DND-41 (cell line): Measurements from ENCODE around the gene KAT6B.

Source experiments
- ATAC-seq: fragments of 200-7000 bp; cut with Tn5 transposase; 3 replicates; pipeline ENCODE4 v1.9.1; 2021; ENCODE audit warnings: low read depth; ENCODE audit not compliant: insufficient read depth
- DNase-seq: peaks from one replicate; pipeline ENCODE4 v3.0.0-alpha.2; 2020
- H2AFZ ChIP-seq: 2 replicates; pipeline ENCODE4 v1.6.0; 2012; ENCODE audit warnings: low read depth, low read length
- H3K27ac ChIP-seq: 2 replicates; pipeline ENCODE4 v1.5.1; 2012; ENCODE audit warnings: low read length, inconsistent platforms
- H3K27me3 ChIP-seq: fragments of 200-600 bp; sonication (generic); 2 replicates; pipeline ENCODE4 v1.6.0; 2012; ENCODE audit warnings: low read length, mild to moderate bottlenecking, inconsistent platforms; ENCODE audit not compliant: insufficient read depth, poor library complexity
- H3K36me3 ChIP-seq: 2 replicates; pipeline ENCODE4 v1.5.1; 2012; ENCODE audit warnings: low read length, inconsistent platforms; ENCODE audit not compliant: insufficient read depth
- H3K4me1 ChIP-seq: 2 replicates; pipeline ENCODE4 v1.5.1; 2012; ENCODE audit warnings: mild to moderate bottlenecking, low read length; ENCODE audit not compliant: insufficient read depth
- H3K4me2 ChIP-seq: 2 replicates; pipeline ENCODE4 v1.6.0; 2012; ENCODE audit warnings: mild to moderate bottlenecking, moderate library complexity, low read length, inconsistent platforms; ENCODE audit not compliant: insufficient read depth
- H3K4me3 ChIP-seq, 2 experiments: fragments of 200-600 bp in 1 of 2; shearing (Covaris generic) in 1 of 2; 2 replicates each; pipeline ENCODE4 v1.5.1; 2012 to 2016; ENCODE audit warnings: inconsistent platforms in 2 of 2, low read length in 2 of 2, mild to moderate bottlenecking in 2 of 2, low read depth in 1 of 2, moderate library complexity in 1 of 2
- H3K79me2 ChIP-seq: 2 replicates; pipeline ENCODE4 v1.6.0; 2012; ENCODE audit warnings: low read length, inconsistent platforms; ENCODE audit not compliant: insufficient read depth
- H3K9ac ChIP-seq: 2 replicates; pipeline ENCODE4 v1.6.0; 2012; ENCODE audit warnings: low read depth, mild to moderate bottlenecking, inconsistent platforms, low read length, moderate library complexity
- H3K9me3 ChIP-seq: 2 replicates; pipeline ENCODE4 v1.5.1; 2012; ENCODE audit warnings: low read length, moderate library complexity, mild to moderate bottlenecking, inconsistent platforms; ENCODE audit not compliant: insufficient read depth, severe bottlenecking
- H4K20me1 ChIP-seq: 2 replicates; pipeline ENCODE4 v1.6.0; 2012; ENCODE audit warnings: low read length; ENCODE audit not compliant: insufficient read depth
- EZH2 ChIP-seq: IDR thresholded peaks from 3 replicates; pipeline ENCODE4 v1.6.1; 2012; ENCODE audit warnings: borderline replicate concordance, low read depth, mild to moderate bottlenecking, moderate library complexity, low read length, inconsistent platforms; ENCODE audit not compliant: severe bottlenecking
- TF ChIP-seq, protein P1 (sequence below): IDR thresholded peaks from 2 replicates; pipeline ENCODE4 v1.5.1; 2012; ENCODE audit warnings: borderline replicate concordance, low read length, moderate library complexity, mild to moderate bottlenecking; ENCODE audit not compliant: poor library complexity, severe bottlenecking; ENCODE audit errors: extremely low read depth

KAT6B gene

DNA sequence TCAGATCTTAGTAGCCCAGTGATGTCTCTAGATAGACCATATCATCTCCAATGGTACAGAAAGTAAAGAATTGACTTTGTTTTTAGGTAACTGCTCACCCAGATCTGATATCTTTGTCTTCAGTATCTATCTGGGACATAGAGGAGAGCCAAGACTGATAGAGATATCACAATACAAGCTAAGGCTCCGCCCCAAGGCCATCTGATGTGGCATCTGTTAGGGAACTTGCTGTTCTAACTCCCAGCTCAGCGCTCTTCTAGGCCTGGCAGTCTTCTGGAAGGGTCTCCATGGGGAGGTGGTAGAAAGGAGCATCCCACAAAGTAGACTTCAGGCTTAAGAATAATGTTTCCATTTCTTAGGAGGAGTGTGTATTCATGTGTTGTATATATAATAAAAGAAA lies 196.7 kb downstream of the KAT6B start:
- no peak overlapping the region for H3K27ac ChIP-seq
- H3K4me3 ChIP-seq = no peak overlapping the region
- no peaks in the 10 kb centered on the region for H3K9me3 ChIP-seq
- H3K27me3 ChIP-seq = no peaks in the 10 kb centered on the region
- no peak overlapping the region for H3K4me2 ChIP-seq
- no peak overlapping the region for H2AFZ ChIP-seq
- no peaks in the 10 kb centered on the region for H3K4me1 ChIP-seq
- H4K20me1 ChIP-seq = no peaks in the 10 kb centered on the region
- no peak for DNase-seq
- TF ChIP-seq, protein P1, sequence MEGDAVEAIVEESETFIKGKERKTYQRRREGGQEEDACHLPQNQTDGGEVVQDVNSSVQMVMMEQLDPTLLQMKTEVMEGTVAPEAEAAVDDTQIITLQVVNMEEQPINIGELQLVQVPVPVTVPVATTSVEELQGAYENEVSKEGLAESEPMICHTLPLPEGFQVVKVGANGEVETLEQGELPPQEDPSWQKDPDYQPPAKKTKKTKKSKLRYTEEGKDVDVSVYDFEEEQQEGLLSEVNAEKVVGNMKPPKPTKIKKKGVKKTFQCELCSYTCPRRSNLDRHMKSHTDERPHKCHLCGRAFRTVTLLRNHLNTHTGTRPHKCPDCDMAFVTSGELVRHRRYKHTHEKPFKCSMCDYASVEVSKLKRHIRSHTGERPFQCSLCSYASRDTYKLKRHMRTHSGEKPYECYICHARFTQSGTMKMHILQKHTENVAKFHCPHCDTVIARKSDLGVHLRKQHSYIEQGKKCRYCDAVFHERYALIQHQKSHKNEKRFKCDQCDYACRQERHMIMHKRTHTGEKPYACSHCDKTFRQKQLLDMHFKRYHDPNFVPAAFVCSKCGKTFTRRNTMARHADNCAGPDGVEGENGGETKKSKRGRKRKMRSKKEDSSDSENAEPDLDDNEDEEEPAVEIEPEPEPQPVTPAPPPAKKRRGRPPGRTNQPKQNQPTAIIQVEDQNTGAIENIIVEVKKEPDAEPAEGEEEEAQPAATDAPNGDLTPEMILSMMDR = no peak
- no peak for TF ChIP-seq EZH2
- H3K9ac ChIP-seq = no peak overlapping the region
- H3K79me2 ChIP-seq = no peaks in the 10 kb centered on the region
- ATAC-seq = no peak
- H3K36me3 ChIP-seq = peaks cover 66% of the 10 kb centered on the region

DNA sequence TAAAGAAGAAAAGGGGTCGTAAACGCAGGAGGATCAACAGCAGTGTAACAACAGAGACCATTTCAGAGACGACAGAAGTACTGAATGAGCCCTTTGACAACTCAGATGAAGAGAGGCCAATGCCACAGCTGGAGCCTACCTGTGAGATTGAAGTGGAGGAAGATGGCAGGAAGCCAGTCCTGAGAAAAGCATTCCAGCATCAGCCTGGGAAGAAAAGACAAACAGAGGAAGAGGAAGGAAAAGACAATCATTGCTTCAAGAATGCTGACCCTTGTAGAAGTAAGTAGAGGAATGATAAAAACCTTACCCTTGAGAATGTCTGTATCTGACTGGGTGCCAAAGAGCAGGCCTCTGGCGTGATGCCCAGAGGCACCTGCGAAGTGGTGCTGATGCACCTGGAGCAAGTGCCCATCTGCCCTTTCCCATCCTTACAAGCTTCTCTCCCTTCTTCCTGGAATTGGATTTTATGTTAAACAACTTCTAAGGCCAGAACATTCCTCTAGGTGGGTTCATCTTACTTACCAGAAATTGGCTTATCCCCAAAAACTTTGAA lies 198.6 kb downstream of the KAT6B start:
- TF ChIP-seq EZH2 = no peak
- TF ChIP-seq, protein P1 = no peak
- Histone ChIP-seq H3K4me3 (no peak overlapping the region), H3K79me2 (no peaks in the 10 kb centered on the region), H3K27ac (no peak overlapping the region), H4K20me1 (peaks cover 5% of the 10 kb centered on the region; the same call in 1 of the 2 replicates), H3K27me3 (no peaks in the 10 kb centered on the region), H2AFZ (no peak overlapping the region), H3K36me3 (peaks cover 81% of the 10 kb centered on the region), H3K9me3 (no peaks in the 10 kb centered on the region), H3K4me2 (no peak overlapping the region), H3K9ac (no peak overlapping the region), H3K4me1 (no peaks in the 10 kb centered on the region)
- DNase-seq (no peak), ATAC-seq (no peak)

DNA sequence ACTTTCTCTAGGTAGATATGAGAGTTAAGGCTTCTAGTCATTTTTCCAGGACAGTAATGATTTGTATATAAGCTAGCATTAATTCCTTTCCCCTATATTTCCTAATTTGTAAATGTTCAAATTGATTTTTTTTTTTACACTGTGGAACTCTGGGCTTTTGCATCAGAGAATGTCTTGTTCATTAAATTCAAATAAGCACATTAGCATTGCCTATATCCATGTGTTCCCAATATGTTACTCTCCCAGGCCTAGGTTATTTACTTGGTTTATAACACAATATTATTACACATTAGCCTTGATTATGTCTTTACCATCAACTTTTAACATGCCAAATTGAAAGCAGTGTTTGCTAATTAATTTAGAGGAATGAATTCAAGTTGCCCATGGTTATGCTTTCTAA lies 201.6 kb downstream of the KAT6B start:
- DNase-seq = no peak
- H3K4me1 ChIP-seq = no peaks in the 10 kb centered on the region
- no peaks in the 10 kb centered on the region for H3K9me3 ChIP-seq
- no peak overlapping the region for H3K27ac ChIP-seq
- H3K27me3 ChIP-seq = no peaks in the 10 kb centered on the region
- no peak overlapping the region for H3K9ac ChIP-seq
- ATAC-seq = no peak
- peaks cover 60% of the 10 kb centered on the region for H3K36me3 ChIP-seq
- no peak overlapping the region for H2AFZ ChIP-seq
- H3K79me2 ChIP-seq = no peaks in the 10 kb centered on the region
- H3K4me3 ChIP-seq = no peak overlapping the region
- H3K4me2 ChIP-seq = no peak overlapping the region
- H4K20me1 ChIP-seq = peaks cover 5% of the 10 kb centered on the region; the same call in 1 of the 2 replicates
- no peak for TF ChIP-seq EZH2
- TF ChIP-seq, protein P1 = no peak

DNA sequence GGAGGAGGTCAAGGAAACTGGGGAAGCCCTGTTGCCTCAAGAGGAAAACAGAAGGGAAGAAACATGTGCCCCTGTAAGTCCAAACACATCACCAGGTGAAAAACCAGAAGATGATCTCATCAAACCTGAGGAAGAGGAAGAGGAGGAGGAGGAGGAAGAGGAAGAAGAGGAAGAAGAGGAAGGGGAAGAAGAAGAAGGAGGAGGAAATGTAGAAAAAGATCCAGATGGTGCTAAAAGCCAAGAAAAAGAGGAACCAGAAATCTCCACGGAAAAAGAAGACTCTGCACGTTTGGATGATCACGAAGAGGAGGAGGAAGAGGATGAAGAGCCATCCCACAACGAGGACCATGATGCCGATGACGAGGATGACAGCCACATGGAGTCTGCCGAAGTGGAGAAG lies 202.3 kb downstream of the KAT6B start:
- no peak for DNase-seq
- H3K4me3 ChIP-seq = no peak overlapping the region
- no peaks in the 10 kb centered on the region for H3K9me3 ChIP-seq
- H3K27ac ChIP-seq = no peak overlapping the region
- peaks cover 5% of the 10 kb centered on the region; the same call in 1 of the 2 replicates for H4K20me1 ChIP-seq
- no peaks in the 10 kb centered on the region for H3K79me2 ChIP-seq
- no peak overlapping the region for H2AFZ ChIP-seq
- no peaks in the 10 kb centered on the region for H3K27me3 ChIP-seq
- TF ChIP-seq, protein P1 = no peak
- no peak for TF ChIP-seq EZH2
- no peaks in the 10 kb centered on the region for H3K4me1 ChIP-seq
- H3K36me3 ChIP-seq = peaks cover 55% of the 10 kb centered on the region
- H3K9ac ChIP-seq = no peak overlapping the region
- no peak overlapping the region for H3K4me2 ChIP-seq
- no peak for ATAC-seq
